H1 (cell line): ENCODE measurements around the gene MPPED2. TPM values are rescaled to one million over a fixed set of nuclear protein-coding genes. Genes with fewer than 3 reads are reported as not detected.

Experiments used
- CHD1 ChIP-seq: IDR thresholded peaks from 2 replicates; pipeline ENCODE4 v1.6.1; 2012; ENCODE audit warnings: low read depth, low read length, improper control_type of control experiment
- KDM1A ChIP-seq: fragments of 200-600, 300-600 bp; sonication (generic); IDR thresholded peaks from 2 replicates; pipeline ENCODE4 v1.7.1; 2016; ENCODE audit warnings: mild to moderate bottlenecking, low read length, borderline replicate concordance
- polyA plus RNA-seq, 7 experiments: library from polyadenylated mRNA; depleted of rRNA in 3 of 7; stranded (reverse) in 5 of 7; unstranded in 2 of 7; fragments of >200 nt in 5 of 7; fragments of 200-250 nt in 2 of 7; gene quantifications; 1 replicate in 5 of 7; 2 replicates in 1 of 7; 4 replicates in 1 of 7; pipeline versions ENCODE4 v1.2.1 to v1.2.3, GENCODE V29; 2011 to 2013; ENCODE audit warnings: missing spikeins in 2 of 7, mixed read lengths in 2 of 7
- total RNA-seq: library from RNA; stranded (reverse); fragmentation: NEBNext Ultra II Directional; extraction: Animal tissue kit (Norgen Biotek cat#: 25700); gene quantifications from 2 replicates; pipeline ENCODE4 v1.2.1, GENCODE V29; 2021

The MPPED2 gene
- total and polyA plus RNA-seq, 2 of the 8 experiments (the other 6 are each of a cell fraction or from before 2014, with no cell fraction given): 1.3 to 3.5 TPM

DNA sequence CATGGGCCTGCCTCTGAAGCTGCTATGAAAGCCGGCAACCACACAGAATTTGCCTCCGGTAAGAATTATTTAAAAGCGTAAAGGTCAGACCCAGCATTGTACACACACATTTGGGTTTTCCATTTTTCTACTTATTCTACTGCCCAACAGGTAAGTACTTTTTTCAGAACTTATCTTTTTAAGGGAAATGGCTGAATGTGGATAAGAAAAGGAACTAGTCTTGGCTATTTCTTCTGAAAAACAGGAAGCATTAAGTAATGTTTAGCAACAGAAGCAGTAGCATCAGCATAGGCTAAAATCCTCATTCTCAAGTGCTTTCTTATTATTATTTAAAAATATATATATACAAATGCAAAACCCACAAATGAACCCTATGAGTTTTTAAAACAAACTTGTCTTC lies 103.1 kb downstream of the MPPED2 start (continued):
- no peak for TF ChIP-seq KDM1A
- no peak for TF ChIP-seq CHD1
